ENCODE results near the gene CNNM2.

DNA sequence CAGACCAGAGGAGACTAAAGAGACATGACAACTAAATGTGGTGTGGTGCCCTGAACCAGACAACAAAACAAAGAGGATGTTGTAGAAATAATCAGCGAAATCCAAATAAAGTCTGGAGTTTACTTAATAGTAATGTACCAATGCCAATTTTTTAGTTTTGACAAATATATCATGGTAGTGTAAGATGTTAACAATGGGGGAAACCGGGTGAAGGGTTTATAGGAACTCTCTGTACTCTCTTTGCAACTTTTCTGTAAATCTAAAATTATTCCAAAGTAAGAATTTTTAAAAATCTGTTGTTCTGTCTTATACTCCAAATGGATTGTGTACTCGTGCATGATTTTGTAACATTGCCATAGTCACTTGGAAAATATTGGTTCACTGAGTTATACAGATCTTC lies 129.3 kb downstream of the CNNM2 start:
- TF ChIP-seq, protein P1, sequence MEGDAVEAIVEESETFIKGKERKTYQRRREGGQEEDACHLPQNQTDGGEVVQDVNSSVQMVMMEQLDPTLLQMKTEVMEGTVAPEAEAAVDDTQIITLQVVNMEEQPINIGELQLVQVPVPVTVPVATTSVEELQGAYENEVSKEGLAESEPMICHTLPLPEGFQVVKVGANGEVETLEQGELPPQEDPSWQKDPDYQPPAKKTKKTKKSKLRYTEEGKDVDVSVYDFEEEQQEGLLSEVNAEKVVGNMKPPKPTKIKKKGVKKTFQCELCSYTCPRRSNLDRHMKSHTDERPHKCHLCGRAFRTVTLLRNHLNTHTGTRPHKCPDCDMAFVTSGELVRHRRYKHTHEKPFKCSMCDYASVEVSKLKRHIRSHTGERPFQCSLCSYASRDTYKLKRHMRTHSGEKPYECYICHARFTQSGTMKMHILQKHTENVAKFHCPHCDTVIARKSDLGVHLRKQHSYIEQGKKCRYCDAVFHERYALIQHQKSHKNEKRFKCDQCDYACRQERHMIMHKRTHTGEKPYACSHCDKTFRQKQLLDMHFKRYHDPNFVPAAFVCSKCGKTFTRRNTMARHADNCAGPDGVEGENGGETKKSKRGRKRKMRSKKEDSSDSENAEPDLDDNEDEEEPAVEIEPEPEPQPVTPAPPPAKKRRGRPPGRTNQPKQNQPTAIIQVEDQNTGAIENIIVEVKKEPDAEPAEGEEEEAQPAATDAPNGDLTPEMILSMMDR (IDR thresholded peaks at IDR 0.05): no peak
- TF ChIP-seq POLR2A (IDR thresholded peaks at IDR 0.05): no peak

Data from right lobe of liver (tissue), 4 donors.